HG02973 (cell line): Measurements from ENCODE around the gene CCR6.

ENCODE experiments used
- ATAC-seq: cut with Tn5 transposase; IDR thresholded peaks from one replicate; pipeline ENCODE4 v1.9.1; 2021; ENCODE audit warnings: moderate library complexity; ENCODE audit not compliant: unreplicated experiment

Gene CCR6

GRCh38 chr6:167119670-167120582 is 3.0 kb upstream of the CCR6 start:
- ATAC-seq, result no peak

GRCh38 chr6:167120583-167120903 is 2.4 kb upstream of the CCR6 start:
- no peak for ATAC-seq

- ATAC-seq, result no peak
Measured at GRCh38 chr6:167121335-167121841, 1.5 kb upstream of the CCR6 start.

- no peak for ATAC-seq
Measured at GRCh38 chr6:167122041-167122826, 662 bp upstream of the CCR6 start.

- no peak for ATAC-seq
Measured at GRCh38 chr6:167124753-167125152, 1.9 kb downstream of the CCR6 start.

GRCh38 chr6:167125410-167125809 is 2.5 kb downstream of the CCR6 start:
- ATAC-seq, result no peak

- ATAC-seq, result no peak
Measured at GRCh38 chr6:167125855-167126349, 3.0 kb downstream of the CCR6 start.

GRCh38 chr6:167127785-167128531 is 5.1 kb downstream of the CCR6 start:
- no peak for ATAC-seq

- ATAC-seq, result no peak
Measured at GRCh38 chr6:167129159-167129558, 6.3 kb downstream of the CCR6 start.

GRCh38 chr6:167129562-167129961 is 6.7 kb downstream of the CCR6 start:
- no peak for ATAC-seq

GRCh38 chr6:167130008-167130677 is 7.2 kb downstream of the CCR6 start:
- peak; percentile 55 for ATAC-seq

GRCh38 chr6:167130712-167131684 is 8.1 kb downstream of the CCR6 start:
- no peak for ATAC-seq

- no peak for ATAC-seq
Measured at GRCh38 chr6:167134448-167135328, 11.8 kb downstream of the CCR6 start.

- ATAC-seq, result no peak
Measured at GRCh38 chr6:167136376-167136775, 13.5 kb downstream of the CCR6 start.

GRCh38 chr6:167137081-167137480 is 14.2 kb downstream of the CCR6 start:
- no peak for ATAC-seq

GRCh38 chr6:167137881-167138280 is 15.0 kb downstream of the CCR6 start:
- ATAC-seq, result no peak

- no peak for ATAC-seq
Measured at GRCh38 chr6:167139761-167140160, 16.9 kb downstream of the CCR6 start.
